GM10847 (cell line): ENCODE results near the gene ZNF79.

ENCODE experiments used
- POLR2A ChIP-seq: IDR thresholded peaks from 2 replicates; pipeline ENCODE4 v1.6.1; 2011; ENCODE audit not compliant: insufficient read length; ENCODE audit errors: extremely low read depth

ZNF79 gene

DNA sequence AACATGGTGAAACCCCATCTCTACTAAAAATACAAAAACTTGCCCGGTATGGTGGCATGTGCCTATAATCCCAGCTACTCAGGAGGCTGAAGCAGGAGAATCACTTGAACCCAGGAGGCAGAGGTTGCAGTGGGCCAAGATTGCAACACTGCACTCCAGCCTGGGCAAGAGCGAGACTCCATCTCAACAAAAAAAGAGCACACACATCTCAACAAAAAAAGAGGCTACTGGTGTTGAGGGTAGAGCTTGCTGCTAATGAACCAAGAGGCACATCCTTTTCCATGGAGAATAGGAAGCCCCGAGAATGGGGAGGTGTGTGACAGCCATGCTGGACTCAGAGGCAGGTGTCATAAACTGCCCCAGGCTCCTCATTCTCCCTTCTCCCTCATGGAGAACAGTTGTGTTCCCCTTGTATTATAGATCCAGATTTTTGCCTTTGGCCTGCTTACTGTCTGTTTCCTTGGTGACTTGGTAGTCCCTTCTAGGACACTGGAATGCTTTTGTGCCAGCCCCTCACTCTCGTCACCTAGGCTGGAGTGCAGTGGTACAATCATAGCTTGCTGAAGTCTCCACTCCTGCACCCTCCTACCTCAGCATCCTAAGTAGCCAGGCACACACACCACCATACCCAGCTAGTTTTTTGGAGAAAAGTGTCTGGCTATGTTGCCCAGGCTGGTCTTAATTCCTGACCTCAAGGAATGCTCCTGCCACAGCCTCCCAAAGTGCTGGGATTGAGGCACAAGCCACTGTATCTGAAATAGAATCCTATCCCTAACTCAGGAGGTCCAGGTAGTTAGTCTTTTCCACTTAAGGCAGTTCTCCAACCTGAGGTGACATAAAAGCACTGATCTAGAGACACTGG is 21.9 kb downstream of the ZNF79 start:
- TF ChIP-seq POLR2A: peak; percentile 25

DNA sequence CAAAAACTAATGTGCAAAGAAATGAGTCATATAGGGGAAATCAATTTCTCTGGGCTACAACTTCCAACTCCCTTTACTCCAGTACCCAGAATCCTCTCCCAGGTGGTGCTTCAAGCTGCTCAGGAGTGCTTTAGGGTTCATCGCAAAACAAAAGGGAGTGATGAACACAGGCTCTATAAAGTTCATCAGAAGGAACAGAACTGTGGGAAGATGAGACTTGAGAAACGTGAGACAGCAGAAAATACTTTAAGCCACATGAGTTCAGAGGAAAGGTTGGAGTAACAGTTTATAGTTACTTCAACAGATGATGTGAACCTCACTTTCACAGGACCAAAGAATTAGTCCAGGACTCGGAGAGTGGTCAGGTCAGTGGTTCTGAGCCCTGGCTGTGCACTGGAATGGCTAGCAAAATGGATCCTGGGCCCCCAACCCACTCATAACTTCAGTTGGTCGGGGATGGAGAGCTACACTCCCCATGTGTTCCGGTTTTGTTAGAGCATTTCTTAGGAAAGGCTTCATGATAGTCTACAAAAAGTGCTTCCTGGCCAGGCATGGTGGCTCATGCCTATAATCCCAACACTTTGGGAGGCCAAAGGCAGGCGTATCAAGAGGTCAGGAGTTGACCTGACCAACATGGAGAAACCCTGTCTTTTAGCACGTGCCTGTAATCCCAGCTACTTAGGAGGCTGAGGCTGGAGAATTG is 22.7 kb downstream of the ZNF79 start:
- TF ChIP-seq POLR2A: no peak

DNA sequence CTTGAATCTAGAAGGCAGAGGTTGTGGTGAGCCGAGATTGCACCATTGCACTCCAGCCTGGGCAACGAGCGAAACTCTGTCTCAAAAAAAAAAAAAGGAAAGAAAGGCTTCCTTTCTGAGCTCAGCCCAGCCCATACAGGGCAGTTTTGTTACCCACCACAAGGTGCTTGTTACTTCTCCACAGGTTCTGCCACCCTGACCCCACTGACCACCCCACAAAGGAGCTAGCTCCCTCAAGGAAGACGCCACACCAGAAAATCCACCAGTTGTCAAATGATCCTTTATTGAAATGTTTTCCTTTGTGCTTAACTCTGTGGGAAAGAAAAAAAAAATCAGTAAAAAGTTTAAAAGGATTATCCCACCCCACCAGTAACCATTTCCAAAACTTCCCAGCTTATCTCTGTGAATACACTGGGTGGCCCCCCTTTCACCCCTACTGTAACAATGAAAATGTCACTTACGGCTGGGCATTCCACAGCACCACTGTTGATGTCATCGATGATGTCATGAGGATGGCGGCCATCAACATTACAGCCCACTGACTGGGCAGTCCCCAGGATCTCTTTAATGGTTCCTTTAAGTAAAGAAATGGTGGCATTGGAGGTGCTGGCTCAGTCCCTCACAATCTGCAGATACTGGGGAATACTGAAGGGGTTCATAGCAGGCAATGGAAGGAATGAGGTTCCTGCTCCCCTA is 23.4 kb downstream of the ZNF79 start:
- no peak for TF ChIP-seq POLR2A

DNA sequence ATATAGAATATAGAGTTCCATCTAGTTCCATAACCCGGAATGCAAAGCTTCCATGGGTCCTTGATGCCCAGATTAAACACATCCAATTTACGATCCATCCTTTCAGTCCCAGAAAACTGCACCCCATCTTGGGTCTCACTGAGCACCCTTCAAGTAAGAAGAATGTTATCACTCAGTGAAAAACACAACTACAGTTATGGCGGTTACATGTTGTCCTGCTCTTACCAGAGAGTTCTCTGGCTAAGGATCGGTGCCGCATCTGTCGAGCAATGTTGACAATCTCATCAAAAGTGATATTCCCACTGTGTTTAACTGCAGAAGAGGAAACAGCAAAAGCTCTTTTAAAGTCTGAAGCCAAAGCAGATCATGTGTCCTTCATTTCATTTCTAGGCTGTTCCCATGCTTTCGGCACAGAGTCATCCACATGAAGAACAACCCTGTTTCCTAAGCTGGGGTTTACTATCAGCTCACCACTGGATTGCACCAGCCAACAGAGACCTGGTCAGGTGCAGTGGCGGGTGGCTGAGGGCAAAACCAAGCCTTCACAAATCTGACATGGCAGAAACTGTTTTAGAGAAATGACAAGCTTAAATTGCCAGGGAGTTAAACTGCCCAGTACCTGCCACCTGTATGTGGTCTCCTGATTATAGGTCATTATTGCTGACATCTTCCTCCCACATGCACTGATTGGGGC is 24.1 kb downstream of the ZNF79 start:
- TF ChIP-seq POLR2A: no peak

DNA sequence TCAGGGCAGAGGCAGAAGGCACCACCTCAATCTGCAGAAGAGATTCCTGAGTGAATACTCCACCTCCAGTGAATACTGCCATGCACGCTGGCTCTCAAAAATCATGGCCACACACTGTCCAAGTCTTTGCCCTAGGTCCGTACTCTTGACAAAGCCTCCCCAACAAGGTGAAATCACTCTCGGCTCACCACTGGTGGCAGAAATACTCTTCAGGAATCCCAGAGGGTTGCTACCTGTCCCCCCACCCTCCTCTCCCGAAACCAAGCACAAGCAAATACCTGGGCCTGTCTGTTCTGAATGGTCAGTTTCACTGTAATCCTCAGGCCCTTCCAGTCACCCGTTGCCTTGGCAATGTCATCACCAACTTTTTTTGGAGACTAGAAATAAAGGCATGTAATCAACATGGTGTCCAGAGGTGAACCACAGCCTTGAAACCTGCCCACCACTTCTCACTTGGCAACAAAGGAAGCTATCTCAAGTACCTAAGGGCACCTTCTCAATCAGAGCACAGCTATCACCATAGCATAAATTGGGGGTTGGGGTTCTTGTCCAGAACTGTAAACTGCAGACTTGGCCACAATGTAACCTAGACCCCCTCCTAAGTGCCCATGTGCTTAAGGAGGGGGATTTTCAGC is 25.3 kb downstream of the ZNF79 start:
- no peak for TF ChIP-seq POLR2A

DNA sequence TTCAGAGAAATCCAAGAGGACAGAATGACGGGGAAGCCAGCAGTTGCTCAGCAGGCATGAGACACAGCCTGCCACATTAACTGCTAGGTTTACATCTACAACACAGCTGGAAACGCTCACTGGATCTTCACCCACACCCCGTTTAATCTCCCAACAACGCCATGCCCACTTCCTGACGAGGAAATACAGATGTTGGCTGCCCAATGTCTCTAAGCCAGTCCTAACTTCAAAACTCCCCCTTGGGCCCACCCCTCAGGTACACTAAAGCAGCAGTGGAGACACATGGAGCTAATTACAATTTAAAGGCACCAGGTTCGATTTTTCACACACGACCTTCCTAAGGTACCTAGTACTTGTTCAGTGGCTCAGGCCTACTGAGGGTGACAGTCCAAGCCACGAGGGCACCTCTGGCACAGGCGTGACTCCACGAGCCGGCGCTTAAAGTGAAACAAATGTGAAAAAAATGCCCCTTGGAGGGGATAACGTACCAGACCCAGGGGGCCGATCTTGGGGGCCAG is 26.1 kb downstream of the ZNF79 start:
- TF ChIP-seq POLR2A: no peak

DNA sequence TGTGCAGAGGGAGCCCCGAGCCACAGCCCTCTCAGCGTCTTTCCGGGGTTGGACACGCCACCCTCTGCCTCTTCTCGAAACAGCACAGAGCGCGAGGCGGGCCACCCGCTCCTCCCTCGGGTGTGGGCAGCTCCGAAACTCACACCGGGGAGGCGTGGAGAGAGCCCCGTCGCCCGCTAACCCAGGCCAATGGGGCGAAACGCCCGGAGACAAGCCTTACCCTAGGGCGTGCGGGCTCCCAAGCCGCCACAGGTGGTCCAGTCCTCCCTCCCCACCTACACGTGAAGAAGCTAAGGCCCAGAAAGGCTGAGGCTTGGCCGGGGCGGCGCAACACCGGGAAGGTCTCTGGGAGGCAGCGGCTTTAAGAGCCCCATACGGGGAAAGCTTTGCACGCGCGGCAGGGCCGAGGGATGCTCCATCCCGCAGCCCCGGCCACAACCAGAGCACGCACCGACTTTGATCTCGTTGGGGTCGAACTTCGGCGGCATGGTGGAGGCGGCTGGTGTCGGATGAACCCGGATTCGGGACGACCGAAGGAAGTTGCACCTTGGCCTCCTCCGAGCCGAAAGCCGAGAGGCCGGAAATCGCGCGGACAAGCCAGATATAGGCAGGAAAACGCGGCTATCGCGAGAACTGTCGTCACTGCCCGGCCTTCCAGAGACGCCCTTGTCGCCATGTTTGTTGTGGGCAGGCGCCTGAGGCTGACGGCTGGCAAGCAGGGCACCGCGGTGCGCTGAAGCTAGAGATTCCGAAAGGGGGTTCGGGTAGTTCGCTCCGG is 26.8 kb downstream of the ZNF79 start, which contains the start of the genes LRSAM1 and RPL12:
Gene LRSAM1, plus strand, starts transcription at position 681 of the 778 bp plus-strand sequence. CDS start 3,018 bp downstream, outside the sequence.
Gene RPL12, minus strand, starts transcription at position 577 of the 778 bp plus-strand sequence. Its CDS starts 89 bp downstream, at position 488.
- peak; percentile 99 for TF ChIP-seq POLR2A

DNA sequence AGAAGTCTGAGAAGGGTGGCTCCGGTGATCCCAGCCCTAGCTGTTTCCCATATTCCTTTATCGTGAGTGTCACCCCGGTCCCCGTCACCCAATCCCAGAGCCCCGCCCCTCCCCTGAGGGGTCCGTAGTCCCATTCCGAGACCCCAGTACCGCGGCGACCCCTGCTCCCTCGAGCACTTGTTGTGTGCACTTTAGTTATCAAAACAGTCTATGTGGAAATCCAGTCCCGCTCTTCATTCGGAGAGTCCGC is 27.4 kb downstream of the ZNF79 start:
- no peak for TF ChIP-seq POLR2A

DNA sequence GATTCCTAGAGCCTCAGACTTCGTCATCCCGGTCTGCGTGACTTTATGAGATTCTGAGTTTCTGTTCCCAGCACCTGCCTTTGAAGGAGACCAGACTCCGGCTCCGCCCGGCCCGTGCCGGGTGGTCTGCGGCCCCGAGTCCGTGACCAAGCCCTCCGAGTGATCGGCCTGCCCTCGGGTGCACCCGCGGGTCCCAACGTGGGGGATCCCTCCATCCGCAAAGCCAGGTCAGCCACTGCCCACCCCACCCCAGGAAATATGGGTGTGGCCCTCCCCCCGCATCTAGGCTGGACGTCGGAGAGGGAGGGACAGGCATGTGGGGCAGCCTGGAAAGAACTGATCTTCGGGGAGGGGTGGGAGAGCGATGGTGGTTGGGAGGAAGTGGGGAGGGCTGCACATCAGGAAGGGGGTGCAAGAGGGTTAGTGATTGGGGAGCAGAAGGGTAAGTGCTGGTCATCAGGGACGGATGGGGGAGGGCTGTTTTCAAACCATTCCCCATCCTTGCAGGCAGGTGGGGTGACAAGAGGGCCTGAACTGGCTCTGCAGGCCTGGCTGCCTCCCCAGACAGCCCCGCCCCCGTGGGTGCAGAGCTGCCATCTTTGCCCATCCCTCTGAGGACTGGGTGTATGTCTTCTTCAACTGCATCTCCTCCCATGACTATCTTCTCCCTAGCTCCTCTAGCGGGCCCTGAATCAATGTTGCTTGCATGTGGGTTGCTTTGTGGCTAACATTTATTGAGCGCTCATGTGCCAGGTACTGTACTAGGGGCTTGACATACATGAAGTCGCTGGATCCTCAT is 27.9 kb downstream of the ZNF79 start:
- TF ChIP-seq POLR2A: no peak

DNA sequence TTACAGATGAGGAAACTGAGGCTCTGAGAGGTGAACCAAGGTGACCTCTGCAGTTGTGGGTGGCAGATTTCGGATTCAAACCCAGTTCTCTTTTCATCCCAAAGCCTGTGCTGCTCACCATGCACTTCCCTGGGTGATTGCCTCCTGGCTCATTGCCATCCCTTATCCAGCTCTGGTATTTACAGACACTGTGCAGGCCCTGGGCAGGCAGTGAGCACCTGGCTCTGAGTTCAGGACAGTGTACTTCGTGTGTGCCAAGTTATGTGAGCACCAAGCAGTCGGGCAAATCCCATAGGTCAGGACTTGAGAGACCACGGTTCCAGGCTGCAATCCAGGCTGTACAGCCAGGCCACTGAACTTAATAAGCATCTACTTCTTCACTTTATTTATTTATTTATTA is 28.5 kb downstream of the ZNF79 start:
- TF ChIP-seq POLR2A: no peak

DNA sequence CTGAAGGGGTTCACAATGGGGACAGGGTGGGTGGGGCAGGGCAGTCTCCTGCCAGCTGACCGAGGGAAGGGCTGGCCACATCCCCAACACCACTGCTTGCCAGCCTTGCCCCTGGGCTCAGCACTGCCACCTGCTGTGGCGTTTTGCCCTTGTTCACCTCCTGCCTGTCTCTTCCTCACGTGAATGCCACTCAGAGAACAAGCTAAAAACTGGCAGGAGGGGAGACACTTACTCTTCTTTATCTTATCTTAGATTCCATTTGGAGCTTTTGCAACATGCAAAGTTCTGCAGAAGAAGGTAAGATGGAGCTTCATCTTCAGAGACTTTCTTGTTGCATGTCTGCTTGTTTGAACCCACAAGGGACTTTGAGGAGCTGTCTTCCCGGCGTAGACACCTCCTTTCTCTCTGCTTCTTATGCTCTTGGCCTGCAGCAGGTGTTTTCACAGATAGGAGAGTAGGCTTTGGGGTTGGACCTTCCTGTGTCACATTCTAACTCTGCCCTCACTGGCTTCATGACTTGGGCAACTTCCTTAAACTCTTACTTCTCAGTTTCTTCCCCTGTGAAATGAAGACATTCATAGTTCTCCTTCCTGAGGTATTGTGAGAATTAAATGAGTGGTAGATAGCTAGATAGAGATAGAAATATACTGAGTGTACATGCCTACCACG is 31.3 kb downstream of the ZNF79 start:
- TF ChIP-seq POLR2A: no peak

DNA sequence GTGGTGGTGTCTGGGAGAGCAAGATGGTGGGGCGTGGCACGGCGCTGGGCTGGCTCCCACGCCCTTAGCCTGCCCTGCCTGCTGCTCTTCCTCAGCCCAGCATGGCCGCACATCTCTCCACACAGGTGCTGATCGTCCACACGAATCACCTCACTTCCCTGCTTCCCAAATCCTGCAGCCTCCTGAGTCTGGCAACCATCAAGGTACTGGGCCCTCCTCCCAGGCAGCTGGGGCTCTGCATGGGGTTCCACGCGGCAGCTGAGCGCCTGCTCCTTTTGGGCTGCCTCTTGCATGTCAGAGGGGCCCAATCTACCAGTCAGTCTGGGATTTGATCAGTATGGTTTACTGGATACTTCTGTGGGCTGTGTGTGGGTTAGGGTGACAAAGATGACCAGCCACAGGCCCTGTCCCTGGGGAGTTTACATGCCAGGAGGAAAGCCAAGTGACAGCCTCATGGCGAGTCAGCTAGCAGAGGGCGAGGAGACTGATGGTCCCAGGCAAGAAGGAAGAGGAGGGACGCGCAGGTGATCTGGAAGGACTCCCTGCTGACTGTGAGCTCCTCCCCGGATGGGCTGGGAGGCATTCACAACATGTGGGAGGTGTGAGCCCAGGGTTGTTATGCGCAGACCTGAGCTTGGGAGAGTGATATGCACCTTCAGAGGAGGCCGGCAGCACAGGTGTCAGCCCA is 33.2 kb downstream of the ZNF79 start:
- TF ChIP-seq POLR2A: no peak
